Mesenchymal stem cell (in vitro differentiated cells and primary cell): ENCODE results near the gene KCNK13.
A peak's percentile ranks its signal among the peaks of the same experiment; 100 is the strongest.

Experiments used
- DNase-seq: peaks from one replicate; pipeline ENCODE4 v3.0.0-alpha.2; 2013
- H2AFZ ChIP-seq: one replicate; pipeline ENCODE4 v1.6.1; 2013; ENCODE audit warnings: low read depth, mild to moderate bottlenecking, control low read depth, inconsistent platforms, low read length, moderate library complexity
- H2AK5ac ChIP-seq: 2 replicates; pipeline ENCODE4 v1.6.1; 2013; ENCODE audit warnings: low read length, moderate library complexity, mild to moderate bottlenecking, inconsistent platforms; ENCODE audit not compliant: severe bottlenecking
- H2BK120ac ChIP-seq: one replicate; pipeline ENCODE4 v1.6.1; 2013; ENCODE audit warnings: low read depth, mild to moderate bottlenecking, inconsistent platforms, low read length, moderate library complexity
- H2BK12ac ChIP-seq, 2 experiments: one replicate each; pipeline ENCODE4 v1.6.1; 2013; ENCODE audit warnings: inconsistent platforms in 2 of 2, low read length in 2 of 2, mild to moderate bottlenecking in 2 of 2, moderate library complexity in 2 of 2, control low read depth in 1 of 2
- H2BK15ac ChIP-seq: one replicate; pipeline ENCODE4 v1.6.1; 2013; ENCODE audit warnings: mild to moderate bottlenecking, low read depth, inconsistent platforms; ENCODE audit not compliant: poor library complexity, severe bottlenecking
- H2BK5ac ChIP-seq: 2 replicates; pipeline ENCODE4 v1.6.1; 2013; ENCODE audit warnings: low read depth, mild to moderate bottlenecking, low read length, control low read depth, inconsistent platforms; ENCODE audit not compliant: poor library complexity, severe bottlenecking
- H3K14ac ChIP-seq, 2 experiments: one replicate each; pipeline ENCODE4 v1.6.1; 2013; ENCODE audit warnings: inconsistent platforms in 2 of 2, low read length in 2 of 2, control low read depth in 1 of 2, mild to moderate bottlenecking in 1 of 2, moderate library complexity in 1 of 2
- H3K18ac ChIP-seq, 2 experiments: one replicate each; pipeline ENCODE4 v1.6.1; 2013; ENCODE audit warnings: inconsistent platforms in 2 of 2, low read length in 2 of 2, control low read depth in 1 of 2, low read depth in 1 of 2, mild to moderate bottlenecking in 1 of 2
- H3K23ac ChIP-seq, 2 experiments: one replicate each; pipeline ENCODE4 v1.6.1; 2013; ENCODE audit warnings: inconsistent platforms in 2 of 2, low read length in 2 of 2, mild to moderate bottlenecking in 2 of 2, moderate library complexity in 2 of 2, control low read depth in 1 of 2
- H3K27ac ChIP-seq: 2 replicates; pipeline ENCODE4 v1.5.1; 2013; ENCODE audit warnings: mild to moderate bottlenecking, moderate library complexity, low read length, control low read depth, inconsistent platforms; ENCODE audit not compliant: poor library complexity, severe bottlenecking
- H3K27me3 ChIP-seq, 2 experiments: 2 replicates each; pipeline versions ENCODE4 v1.6.1 to v1.7.0; 2013; ENCODE audit warnings: low read length in 2 of 2, mild to moderate bottlenecking in 2 of 2, moderate library complexity in 2 of 2, control low read depth in 1 of 2, inconsistent platforms in 1 of 2; ENCODE audit not compliant: control insufficient read depth in 1 of 2, insufficient read depth in 1 of 2
- H3K36me3 ChIP-seq, 2 experiments: 2 replicates each; pipeline versions ENCODE4 v1.6.1 to v1.7.0; 2013; ENCODE audit warnings: low read length in 2 of 2, control low read depth in 1 of 2, inconsistent platforms in 1 of 2, low read depth in 1 of 2, mild to moderate bottlenecking in 1 of 2; ENCODE audit not compliant: insufficient read depth in 2 of 2, control insufficient read depth in 1 of 2
- H3K4ac ChIP-seq, 2 experiments: one replicate each; pipeline ENCODE4 v1.6.1; 2013; ENCODE audit warnings: inconsistent platforms in 2 of 2, low read length in 2 of 2, mild to moderate bottlenecking in 2 of 2, moderate library complexity in 2 of 2, control low read depth in 1 of 2, low read depth in 1 of 2
- H3K4me1 ChIP-seq: 2 replicates; pipeline ENCODE4 v1.6.1; 2013; ENCODE audit warnings: low read depth, low read length, control low read depth; ENCODE audit not compliant: control insufficient read depth, insufficient read depth
- H3K4me2 ChIP-seq: 2 replicates; pipeline ENCODE4 v1.6.1; 2013; ENCODE audit warnings: low read length, mild to moderate bottlenecking, inconsistent platforms; ENCODE audit not compliant: poor library complexity, severe bottlenecking
- H3K4me3 ChIP-seq, 2 experiments: 2 replicates each; pipeline versions ENCODE4 v1.5.1 to v1.7.0; 2013; ENCODE audit warnings: low read length in 2 of 2, mild to moderate bottlenecking in 2 of 2, control low read depth in 1 of 2, low read depth in 1 of 2; ENCODE audit not compliant: insufficient read depth in 1 of 2
- H3K79me1 ChIP-seq: replicated peaks from 2 replicates; pipeline ENCODE4 v1.6.1; 2013; ENCODE audit warnings: mild to moderate bottlenecking, control low read depth, low read length, inconsistent platforms; ENCODE audit not compliant: poor library complexity, severe bottlenecking
- H3K9ac ChIP-seq: 2 replicates; pipeline ENCODE4 v1.7.0; 2013; ENCODE audit warnings: mild to moderate bottlenecking, low read length, moderate library complexity
- H3K9me3 ChIP-seq: 2 replicates; pipeline ENCODE4 v1.7.0; 2013; ENCODE audit warnings: mild to moderate bottlenecking, low read length; ENCODE audit not compliant: control insufficient read depth
- H4K8ac ChIP-seq: one replicate; pipeline ENCODE4 v1.6.1; 2013; ENCODE audit warnings: inconsistent platforms, mild to moderate bottlenecking, low read length, moderate library complexity
- H4K91ac ChIP-seq: one replicate; pipeline ENCODE4 v1.6.1; 2013; ENCODE audit warnings: mild to moderate bottlenecking, low read length, inconsistent platforms
- WGBS: methylation state at CpG from one replicate; pipeline ENCODE4 v1.1.7; 2013; ENCODE audit warnings: mixed read lengths; 5-methylcytosine and 5-hydroxymethylcytosine counted together

Gene KCNK13

DNA sequence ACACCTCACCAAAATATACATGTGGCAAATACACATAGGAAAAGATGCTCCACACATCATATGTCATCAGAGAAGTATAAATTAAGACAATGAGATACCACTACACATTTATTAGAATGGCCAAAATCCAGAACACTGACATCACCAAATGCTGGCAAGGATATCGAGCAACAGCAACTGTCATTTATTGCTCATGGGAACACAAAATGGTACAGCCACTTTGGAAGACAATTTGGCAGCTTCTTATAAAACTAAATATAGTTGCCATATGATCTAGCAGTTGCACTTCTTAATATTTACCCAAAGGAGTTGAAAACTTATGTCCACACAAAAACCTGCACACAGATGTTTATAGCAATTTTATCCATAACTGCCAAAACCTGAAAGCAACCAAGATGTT lies 7.0 kb upstream of the KCNK13 start:
- Histone ChIP-seq H3K9me3 (peaks cover 3% of the 10 kb centered on the region), H3K4ac (no peak overlapping the region), H3K23ac (no peak overlapping the region), H3K4me2 (no peak overlapping the region), H4K91ac (no peak overlapping the region), H3K14ac (no peak overlapping the region), H2BK12ac (no peak overlapping the region), H3K9ac (no peak overlapping the region), H3K36me3 (no peaks in the 10 kb centered on the region), H3K18ac (no peak overlapping the region), H3K27ac (no peak overlapping the region), H2BK120ac (no peak overlapping the region), H2AFZ (no peak overlapping the region), H2AK5ac (no peak overlapping the region), H3K4me1 (no peaks in the 10 kb centered on the region), H2BK15ac (no peak overlapping the region), H3K79me1 (no peaks in the 10 kb centered on the region), H3K27me3 (peaks cover 29 to 52% of the 10 kb centered on the region in 2 experiments), H3K4me3 (no peak overlapping the region), H4K8ac (no peak overlapping the region), H2BK5ac (no peak overlapping the region)
- no peak for DNase-seq
- 100% methylated on average over 1 of the region's 1 CpG for WGBS

DNA sequence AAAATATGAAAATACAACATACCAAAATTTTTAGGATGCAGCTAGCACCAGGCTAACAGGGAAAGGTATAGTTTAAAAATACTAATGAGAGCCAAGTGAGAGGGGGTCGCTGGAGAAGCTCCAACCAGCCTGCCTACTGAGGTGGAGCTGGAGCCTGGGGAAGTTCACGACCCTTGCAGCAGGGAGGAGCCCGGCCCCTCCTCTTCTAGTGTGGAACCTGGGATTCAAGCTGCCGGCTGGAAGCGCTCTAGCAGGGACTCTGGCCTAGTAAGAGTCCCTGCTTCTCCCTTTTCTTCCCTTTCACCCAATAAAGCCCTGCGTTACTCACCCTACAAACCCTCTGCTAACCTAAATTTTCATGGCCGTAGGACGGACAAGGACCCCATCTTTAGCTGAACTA lies 5.0 kb upstream of the KCNK13 start:
- no peak for DNase-seq
- no peak overlapping the region for H2BK12ac ChIP-seq
- no peak overlapping the region for H2BK120ac ChIP-seq
- H3K23ac ChIP-seq, result no peak overlapping the region
- H3K4me2 ChIP-seq, result no peak overlapping the region
- H2BK15ac ChIP-seq, result no peak overlapping the region
- no peak overlapping the region for H2AK5ac ChIP-seq
- no peak overlapping the region for H3K18ac ChIP-seq
- H3K14ac ChIP-seq, result no peak overlapping the region
- no peak overlapping the region for H3K27ac ChIP-seq
- H3K9ac ChIP-seq, result no peak overlapping the region
- 52% methylated on average over 8 of the region's 8 CpGs for WGBS
- no peak overlapping the region for H4K91ac ChIP-seq
- H3K27me3 ChIP-seq, result peaks cover 40 to 62% of the 10 kb centered on the region in 2 experiments
- H2AFZ ChIP-seq, result no peak overlapping the region
- H3K79me1 ChIP-seq, result no peaks in the 10 kb centered on the region
- no peaks in the 10 kb centered on the region for H3K36me3 ChIP-seq
- H2BK5ac ChIP-seq, result no peak overlapping the region
- H4K8ac ChIP-seq, result no peak overlapping the region
- peaks cover 16% of the 10 kb centered on the region for H3K4me1 ChIP-seq
- H3K4me3 ChIP-seq, result no peak overlapping the region
- peaks cover 3% of the 10 kb centered on the region for H3K9me3 ChIP-seq
- H3K4ac ChIP-seq, result no peak overlapping the region

DNA sequence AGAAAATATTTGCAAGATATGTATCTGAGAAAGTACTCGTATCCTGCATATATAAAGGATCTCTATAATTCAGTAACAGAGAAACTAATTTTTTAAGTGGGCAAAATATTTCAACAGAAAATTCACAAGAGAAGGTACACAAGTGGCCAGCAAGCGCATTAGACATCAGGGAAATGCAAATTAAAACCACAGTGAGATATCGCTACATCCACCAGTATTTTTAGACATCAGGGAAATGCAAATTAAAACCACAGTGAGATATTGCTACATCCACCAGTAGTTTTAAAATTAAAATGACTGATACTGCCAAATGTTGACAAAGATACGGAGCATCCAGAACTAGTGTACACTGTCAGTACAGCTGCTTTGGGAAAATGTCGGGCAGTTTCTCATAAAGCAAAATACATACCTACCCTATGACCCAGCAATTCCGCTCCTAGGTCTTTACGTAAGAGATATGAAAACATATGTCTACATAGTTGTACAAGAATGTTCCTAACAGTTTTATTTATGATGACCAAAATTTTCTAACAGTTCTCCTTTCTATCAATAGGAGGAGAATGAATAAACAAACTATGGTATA lies 2.8 kb upstream of the KCNK13 start:
- no peak overlapping the region for H2AK5ac ChIP-seq
- no peak overlapping the region for H2BK12ac ChIP-seq
- H2BK15ac ChIP-seq, result no peak overlapping the region
- H3K4me3 ChIP-seq, result no peak overlapping the region
- no peak overlapping the region for H3K9ac ChIP-seq
- H3K36me3 ChIP-seq, result no peaks in the 10 kb centered on the region
- H3K18ac ChIP-seq, result no peak overlapping the region
- 96% methylated on average over 4 of the region's 7 CpGs for WGBS
- no peak overlapping the region for H4K91ac ChIP-seq
- no peak for DNase-seq
- H4K8ac ChIP-seq, result no peak overlapping the region
- no peak overlapping the region for H2AFZ ChIP-seq
- no peak overlapping the region for H2BK120ac ChIP-seq
- H3K9me3 ChIP-seq, result peaks cover 3% of the 10 kb centered on the region
- H3K27me3 ChIP-seq, result peaks cover 52 to 84% of the 10 kb centered on the region in 2 experiments
- H3K4me1 ChIP-seq, result peaks cover 23% of the 10 kb centered on the region
- H3K14ac ChIP-seq, result no peak overlapping the region
- no peak overlapping the region for H3K27ac ChIP-seq
- no peak overlapping the region for H3K4ac ChIP-seq
- no peaks in the 10 kb centered on the region for H3K79me1 ChIP-seq
- H2BK5ac ChIP-seq, result no peak overlapping the region
- H3K4me2 ChIP-seq, result no peak overlapping the region
- no peak overlapping the region for H3K23ac ChIP-seq

DNA sequence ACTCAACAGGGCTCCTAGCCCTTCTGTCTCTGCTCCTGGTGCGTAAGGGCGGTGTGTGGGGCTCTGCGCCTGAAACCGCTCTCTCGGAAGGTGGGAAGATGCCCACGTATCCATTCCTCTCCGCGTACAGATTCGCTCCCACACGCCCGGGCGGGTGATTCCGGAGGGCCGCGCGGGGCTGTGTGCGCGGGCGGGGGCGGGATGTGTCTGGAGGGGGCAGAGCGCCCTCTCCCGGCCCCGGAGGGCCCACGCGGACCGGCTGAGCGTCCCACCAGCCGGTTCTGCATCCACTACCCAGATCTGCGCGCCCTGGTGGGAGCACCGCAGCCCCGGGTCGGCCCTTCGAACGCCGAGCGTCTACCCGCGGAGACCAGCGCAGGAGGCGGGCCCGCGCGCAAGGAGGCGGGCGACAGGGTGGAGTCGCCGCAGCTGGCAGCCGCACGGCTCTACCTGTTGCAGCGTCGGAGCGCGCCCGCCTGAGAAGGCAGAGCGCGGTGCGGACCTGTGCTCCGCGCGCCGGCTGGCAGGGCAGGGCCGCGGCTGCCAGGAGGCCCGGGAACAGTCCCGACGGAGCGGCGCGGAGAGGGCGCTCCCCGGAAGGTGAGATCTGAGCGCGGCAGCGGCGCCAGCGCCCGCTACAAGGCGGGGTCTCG lies 1.4 kb upstream of the KCNK13 start:
- Histone ChIP-seq H3K23ac (no peak overlapping the region), H3K9ac (peak overlapping the region; percentile 22), H3K36me3 (no peaks in the 10 kb centered on the region), H2BK12ac (no peak overlapping the region), H4K8ac (no peak overlapping the region), H2BK15ac (no peak overlapping the region), H4K91ac (no peak overlapping the region), H3K79me1 (no peaks in the 10 kb centered on the region), H2AFZ (peak overlapping the region; percentile 77), H3K4me1 (peaks cover 23% of the 10 kb centered on the region), H3K27me3 (peaks cover 63 to 88% of the 10 kb centered on the region in 2 experiments), H2BK120ac (no peak overlapping the region), H3K14ac (peak overlapping the region in 1 of 2 experiments; percentile 56), H2AK5ac (no peak overlapping the region), H3K27ac (no peak overlapping the region), H3K4ac (no peak overlapping the region), H3K4me2 (peak overlapping the region; percentile 100), H3K4me3 (peak overlapping the region; percentile 57 to 77), H3K18ac (no peak overlapping the region), H3K9me3 (peaks cover 3% of the 10 kb centered on the region), H2BK5ac (peak overlapping the region; percentile 26)
- peak; percentile 43 for DNase-seq
- WGBS, result 2% methylated on average over 71 of the region's 80 CpGs
